GM19351 (cell line): Measurements from ENCODE around the gene FANCF.

Experiments
- ATAC-seq: cut with Tn5 transposase; IDR thresholded peaks from one replicate; pipeline ENCODE4 v1.9.1; 2021; ENCODE audit warnings: mild to moderate bottlenecking, moderate library complexity; ENCODE audit not compliant: unreplicated experiment

The FANCF gene

GRCh38 chr11:22626573-22627239 is 1.1 kb upstream of the FANCF start:
- no peak for ATAC-seq

- ATAC-seq: peak; percentile 55
Measured at GRCh38 chr11:22624742-22625447, 728 bp downstream of the FANCF start.

GRCh38 chr11:22617868-22618267 is 7.8 kb downstream of the FANCF start:
- ATAC-seq: no peak

GRCh38 chr11:22603933-22604332 is 21.7 kb downstream of the FANCF start:
- ATAC-seq: no peak

GRCh38 chr11:22602504-22602903 is 23.1 kb downstream of the FANCF start:
- ATAC-seq: no peak

- no peak for ATAC-seq
Measured at GRCh38 chr11:22599458-22599857, 26.2 kb downstream of the FANCF start.

- no peak for ATAC-seq
Measured at GRCh38 chr11:22597062-22597461, 28.6 kb downstream of the FANCF start.

GRCh38 chr11:22584976-22585375 is 40.6 kb downstream of the FANCF start:
- no peak for ATAC-seq

GRCh38 chr11:22583963-22584492 is 41.6 kb downstream of the FANCF start:
- ATAC-seq: no peak

- peak; percentile 45 for ATAC-seq
Measured at GRCh38 chr11:22582151-22582410, 43.5 kb downstream of the FANCF start.

GRCh38 chr11:22581354-22582150 is 44.1 kb downstream of the FANCF start:
- ATAC-seq: peak; percentile 25

- ATAC-seq: peak; percentile 29
Measured at GRCh38 chr11:22577854-22578253, 47.8 kb downstream of the FANCF start.
